T-cell (primary cell): Measurements from ENCODE around the gene FBXO42. TPM values are rescaled to one million over a fixed set of nuclear protein-coding genes. Genes with fewer than 3 reads are reported as not detected.
"Not testable (repeated sequence)": the region's sequence is repeated elsewhere in the genome, so short reads cannot be mapped to it uniquely, and the experiment has no call there.

Experiments used
- ATAC-seq, 4 experiments: fragments of 200-7000 bp in 3 of 4; fragments of 150-1000 bp in 1 of 4; cut with Tn5 transposase; replicated peaks in 1 of 4; 1 replicate in 3 of 4; 2 replicates in 1 of 4; pipeline ENCODE4 v1.10.0; 2021; ENCODE audit warnings: moderate library complexity in 3 of 4, mild to moderate bottlenecking in 2 of 4, moderate number of reproducible peaks in 1 of 4
- CTCF ChIA-PET, 2 donors: fragments of 300-600 bp; sonication (Branson Sonifier 250); formaldehyde crosslinking; loops; one replicate each; lab custom pipeline; 2022; ENCODE audit warnings: antibody characterized with exemption in 2 of 2; lab: Charles Lee
- POLR2A ChIA-PET, 2 donors: fragments of 300-600 bp; sonication (Branson Sonifier 250); formaldehyde crosslinking; loops; one replicate each; lab custom pipeline; 2022; ENCODE audit warnings: antibody characterized with exemption in 2 of 2; lab: Charles Lee
- DNase-seq, 35 experiments: peaks; one replicate each; pipeline versions ENCODE4 v3.0.0 to v3.0.0-alpha.2; 2013 to 2023
- H3K27ac ChIP-seq: one replicate; pipeline ENCODE4 v1.5.1; 2013; ENCODE audit warnings: low read length
- H3K27me3 ChIP-seq, 2 experiments: replicated peaks in 1 of 2; 1 replicate in 1 of 2; 2 replicates in 1 of 2; pipeline versions ENCODE4 v1.6.1 to v1.7.0; 2013; ENCODE audit warnings: low read length in 1 of 2, mixed read lengths in 1 of 2; ENCODE audit not compliant: control insufficient read depth in 2 of 2, insufficient read depth in 2 of 2; ENCODE audit errors: extremely low read depth in 1 of 2
- H3K36me3 ChIP-seq, 2 donors: 1 replicate in 1 of 2; 2 replicates in 1 of 2; pipeline versions ENCODE4 v1.6.1 to v1.7.0; 2013; ENCODE audit warnings: low read length in 1 of 2; ENCODE audit not compliant: control insufficient read depth in 2 of 2, insufficient read depth in 1 of 2; ENCODE audit errors: extremely low read depth in 1 of 2
- H3K4me1 ChIP-seq, 2 experiments: 1 replicate in 1 of 2; 2 replicates in 1 of 2; pipeline versions ENCODE4 v1.6.1 to v1.7.0; 2013; ENCODE audit warnings: low read length in 2 of 2, mixed read lengths in 1 of 2; ENCODE audit not compliant: insufficient read depth in 2 of 2, control insufficient read depth in 1 of 2; ENCODE audit errors: extremely low read depth in 1 of 2
- H3K4me3 ChIP-seq, 2 donors: 1 replicate in 1 of 2; 2 replicates in 1 of 2; pipeline versions ENCODE4 v1.5.1 to v1.7.0; 2013; ENCODE audit warnings: mild to moderate bottlenecking in 2 of 2, low read length in 1 of 2, moderate library complexity in 1 of 2; ENCODE audit not compliant: control insufficient read depth in 1 of 2; ENCODE audit errors: extremely low read depth in 1 of 2
- H3K9me3 ChIP-seq: 2 replicates; pipeline ENCODE4 v1.7.0; 2013
- H3K27ac Mint-ChIP-seq, 2 donors: one replicate each; pipeline ENCODE4 v1.8.0; 2020 to 2021; ENCODE audit warnings: mild to moderate bottlenecking in 2 of 2, mixed read lengths in 2 of 2
- H3K27me3 Mint-ChIP-seq, 2 donors: one replicate each; pipeline ENCODE4 v1.8.0; 2021 to 2022; ENCODE audit warnings: mixed read lengths in 2 of 2
- H3K36me3 Mint-ChIP-seq: one replicate; pipeline ENCODE4 v1.8.0; 2021; ENCODE audit warnings: mixed read lengths
- H3K4me1 Mint-ChIP-seq, 3 donors: one replicate each; pipeline ENCODE4 v1.8.0; 2020 to 2022; ENCODE audit warnings: mixed read lengths in 3 of 3, mild to moderate bottlenecking in 1 of 3
- H3K4me3 Mint-ChIP-seq, 3 donors: one replicate each; pipeline ENCODE4 v1.8.0; 2020 to 2022; ENCODE audit warnings: mild to moderate bottlenecking in 3 of 3, mixed read lengths in 3 of 3, moderate library complexity in 3 of 3
- H3K9me3 Mint-ChIP-seq, 3 donors: one replicate each; pipeline ENCODE4 v1.8.0; 2020 to 2022; ENCODE audit warnings: mixed read lengths in 3 of 3
- WGBS: methylation state at CpG from one replicate; pipeline ENCODE4 v1.1.5; 2013; ENCODE audit warnings: missing lambda C conversion rate; ENCODE audit not compliant: insufficient coverage; 5-methylcytosine and 5-hydroxymethylcytosine counted together
- total RNA-seq, 35 experiments: library from RNA in 6 of 35; stranded (reverse) in 6 of 35; fragments of 120-200 nt in 1 of 35; gene quantifications; one replicate each; pipeline versions ENCODE4 v1.2.1 to v1.2.4 and lab custom pipeline; 2013 to 2026

Gene FBXO42
- total RNA-seq, 5 donors from 2014 or later (not counting 1 experiment from before 2014, with no cell fraction given), result 20.6 to 23.4 (median 22.5) TPM

- DNase-seq, H3K36me3 ChIP-seq, H3K27me3 Mint-ChIP-seq, POLR2A ChIA-PET, H3K4me3 Mint-ChIP-seq, H3K27me3 ChIP-seq, H3K9me3 Mint-ChIP-seq, H3K36me3 Mint-ChIP-seq, H3K9me3 ChIP-seq, ATAC-seq, H3K27ac Mint-ChIP-seq, H3K27ac ChIP-seq, H3K4me1 ChIP-seq, H3K4me3 ChIP-seq: not testable (repeated sequence)
- peaks cover 22 to 31% (median 27%) of the 10 kb centered on the region in 3 donors for H3K4me1 Mint-ChIP-seq
- WGBS, result 100% methylated on average over 2 of the region's 6 CpGs
- CTCF ChIA-PET, result interaction anchor here in 1 of 2 donors (0.7 kb wide), 1 partner anchor 23 kb away, joined by 4 read pairs; no protein-coding TSS in a partner anchor
Observed at GRCh38 chr1:16343276-16343675, 9.0 kb downstream of the FBXO42 start.

- DNase-seq (no peak), ATAC-seq (no peak)
- no peak overlapping the region for H3K27ac ChIP-seq
- no peaks in the 10 kb centered on the region for H3K27me3 ChIP-seq
- no CpG with 5 or more reads among the region's 10 CpGs for WGBS
- no peak overlapping the region for H3K4me3 ChIP-seq
- ChIA-PET CTCF (interaction anchor here in 1 of 2 donors (0.7 kb wide), 1 partner anchor 179 kb away, joined by 9 read pairs; no protein-coding TSS in a partner anchor), POLR2A (no interaction called here)
- H3K4me3 Mint-ChIP-seq, result no peak overlapping the region
- H3K36me3 Mint-ChIP-seq, result peaks cover 4% of the 10 kb centered on the region
- H3K9me3 ChIP-seq, result no peaks in the 10 kb centered on the region
- no peaks in the 10 kb centered on the region for H3K27me3 Mint-ChIP-seq
- H3K36me3 ChIP-seq, result peaks cover 3% of the 10 kb centered on the region in 2 donors
- H3K4me1 Mint-ChIP-seq, result peaks cover 17 to 28% (median 23%) of the 10 kb centered on the region in 3 donors
- H3K4me1 ChIP-seq, result peaks cover 0 to 2% of the 10 kb centered on the region in 2 experiments
- no peaks in the 10 kb centered on the region for H3K9me3 Mint-ChIP-seq
- no peak overlapping the region for H3K27ac Mint-ChIP-seq
Observed at GRCh38 chr1:16342331-16343062, 9.8 kb downstream of the FBXO42 start.

DNA sequence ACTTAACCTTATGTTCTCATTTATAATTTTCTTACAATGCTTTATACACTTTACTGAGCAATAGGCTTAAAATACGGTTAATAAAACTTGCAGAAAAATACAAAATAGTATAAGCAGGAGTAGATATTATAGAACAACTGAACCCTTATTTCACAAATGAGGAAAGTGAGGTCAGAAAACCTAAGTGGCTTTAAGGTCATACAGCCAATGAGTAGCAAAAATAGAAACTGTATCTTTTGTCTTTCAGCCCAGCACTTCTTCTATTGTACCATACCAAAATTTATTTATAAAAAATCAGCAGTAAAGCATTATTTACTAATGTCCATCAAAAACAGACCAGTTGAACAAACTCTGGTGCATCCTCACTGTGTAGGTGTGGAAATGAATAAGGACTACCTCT is 11.6 kb downstream of the FBXO42 start:
- Mint-ChIP-seq H3K27me3 (no peaks in the 10 kb centered on the region), H3K4me1 (peaks cover 15 to 30% (median 22%) of the 10 kb centered on the region in 3 donors), H3K27ac (no peak overlapping the region), H3K9me3 (no peaks in the 10 kb centered on the region), H3K4me3 (no peak overlapping the region), H3K36me3 (peaks cover 4% of the 10 kb centered on the region)
- Histone ChIP-seq H3K9me3 (no peaks in the 10 kb centered on the region), H3K4me1 (peaks cover 0 to under 1% of the 10 kb centered on the region in 2 experiments), H3K27me3 (no peaks in the 10 kb centered on the region), H3K4me3 (no peak overlapping the region), H3K36me3 (peaks cover 3% of the 10 kb centered on the region in 2 donors), H3K27ac (no peak overlapping the region)
- DNase-seq, result no peak
- ATAC-seq, result no peak
- CTCF ChIA-PET, result no interaction called here
- POLR2A ChIA-PET, result no interaction called here
- WGBS, result no CpG with 5 or more reads among the region's 1 CpG

DNA sequence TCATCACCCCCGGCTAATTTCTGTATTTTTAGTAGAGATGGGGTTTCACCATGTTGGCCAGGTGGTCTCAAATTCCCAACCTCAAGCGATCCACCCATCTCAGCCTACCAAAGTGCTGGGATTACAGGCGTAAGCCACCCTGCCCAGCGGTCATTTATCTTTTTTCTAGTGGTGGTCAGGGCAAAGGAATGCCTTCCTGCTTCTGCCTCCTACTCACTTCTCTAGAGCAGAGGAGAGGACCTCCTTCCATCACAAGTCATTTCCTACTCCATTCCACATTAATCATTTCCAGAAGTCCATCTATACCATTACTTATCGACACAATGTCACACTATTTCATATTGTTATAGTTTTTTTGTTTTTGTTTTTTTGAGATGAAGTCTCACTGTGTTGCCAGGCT is 13.3 kb downstream of the FBXO42 start:
- no CpG with 5 or more reads among the region's 5 CpGs for WGBS
- H3K27me3 Mint-ChIP-seq, result no peaks in the 10 kb centered on the region
- ATAC-seq, result no peak
- POLR2A ChIA-PET, result no interaction called here
- Histone ChIP-seq H3K9me3 (no peaks in the 10 kb centered on the region), H3K27me3 (no peaks in the 10 kb centered on the region), H3K4me3 (no peak overlapping the region), H3K27ac (no peak overlapping the region), H3K4me1 (peaks cover 0 to 8% of the 10 kb centered on the region in 2 experiments), H3K36me3 (peaks cover 3% of the 10 kb centered on the region in 2 donors)
- H3K4me1 Mint-ChIP-seq, result peaks cover 25 to 38% (median 32%) of the 10 kb centered on the region in 3 donors
- H3K36me3 Mint-ChIP-seq, result peaks cover 4% of the 10 kb centered on the region
- no peaks in the 10 kb centered on the region for H3K9me3 Mint-ChIP-seq
- DNase-seq, result no peak
- H3K4me3 Mint-ChIP-seq, result no peak overlapping the region
- no peak overlapping the region for H3K27ac Mint-ChIP-seq
- CTCF ChIA-PET, result interaction anchor here in 1 of 2 donors (0.5 to 0.7 kb wide), 2 partner anchors 19 kb away, joined by 3 read pairs; no protein-coding TSS in a partner anchor

DNA sequence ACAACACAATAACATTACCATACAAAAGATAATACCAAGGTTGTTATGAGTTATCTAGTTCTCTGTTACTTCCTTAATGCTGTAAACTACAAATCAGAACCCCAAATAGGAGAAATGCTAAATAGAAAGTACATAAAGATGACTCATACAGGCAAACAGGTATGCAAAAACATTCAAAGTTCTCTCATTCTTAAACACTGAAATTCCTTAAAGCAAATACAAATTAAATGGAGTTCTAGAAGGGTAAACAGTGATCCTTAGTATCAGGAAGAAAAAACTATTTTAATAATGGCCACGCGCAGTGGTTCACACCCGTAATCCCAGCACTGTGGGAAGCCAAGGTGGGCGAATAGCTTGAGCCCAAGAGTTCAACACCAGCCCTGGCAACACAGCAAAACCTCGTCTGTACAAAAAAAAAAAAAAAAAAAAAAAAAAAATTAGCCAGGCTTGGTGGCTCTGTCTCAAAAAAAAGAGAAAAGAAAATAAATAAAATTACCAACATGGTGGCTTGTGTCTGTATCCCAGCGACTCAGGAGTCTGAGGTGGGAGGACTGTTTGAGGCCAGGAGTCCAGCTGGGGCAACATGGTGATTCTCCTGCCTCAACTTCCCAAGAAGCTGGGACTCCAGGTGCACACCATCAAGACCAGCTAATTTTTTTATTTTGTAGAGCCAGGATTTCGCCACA is 17.5 kb downstream of the FBXO42 start:
- no peak for DNase-seq
- no peaks in the 10 kb centered on the region for H3K9me3 Mint-ChIP-seq
- no peak overlapping the region for H3K4me3 Mint-ChIP-seq
- no peaks in the 10 kb centered on the region for H3K9me3 ChIP-seq
- no peaks in the 10 kb centered on the region for H3K27me3 Mint-ChIP-seq
- H3K4me1 ChIP-seq, result peaks cover 0 to 8% of the 10 kb centered on the region in 2 experiments
- POLR2A ChIA-PET, result interaction anchor here in 1 of 2 donors (0.5 kb wide), 1 partner anchor 619 kb away, joined by 3 read pairs; no protein-coding TSS in a partner anchor
- no peak overlapping the region for H3K27ac ChIP-seq
- H3K27me3 ChIP-seq, result no peaks in the 10 kb centered on the region
- H3K36me3 ChIP-seq, result no peaks in the 10 kb centered on the region
- CTCF ChIA-PET, result interaction anchor here in 1 of 2 donors (0.6 to 0.7 kb wide), 4 partner anchors 16 to 383 kb away, joined by 3 to 5 read pairs (median 3); no protein-coding TSS in a partner anchor
- no peak overlapping the region for H3K4me3 ChIP-seq
- H3K4me1 Mint-ChIP-seq, result peaks cover 40 to 43% (median 40%) of the 10 kb centered on the region in 3 donors
- H3K27ac Mint-ChIP-seq, result no peak overlapping the region
- no peak for ATAC-seq
- no peaks in the 10 kb centered on the region for H3K36me3 Mint-ChIP-seq
- 100% methylated on average over 1 of the region's 7 CpGs for WGBS

- Mint-ChIP-seq H3K27me3 (no peaks in the 10 kb centered on the region), H3K4me3 (no peak overlapping the region), H3K36me3 (peaks cover 5% of the 10 kb centered on the region), H3K27ac (no peak overlapping the region), H3K9me3 (no peaks in the 10 kb centered on the region), H3K4me1 (peaks cover 16 to 31% (median 22%) of the 10 kb centered on the region in 3 donors)
- H3K27me3 ChIP-seq, result no peaks in the 10 kb centered on the region
- no peaks in the 10 kb centered on the region for H3K4me1 ChIP-seq
- H3K4me3 ChIP-seq, result no peak overlapping the region
- WGBS, result 92% methylated on average over 2 of the region's 5 CpGs
- CTCF ChIA-PET, result interaction anchor here (0.5 to 0.7 kb wide), 3 partner anchors 29 to 589 kb away, joined by 3 to 8 read pairs (median 3); no protein-coding TSS in a partner anchor
- POLR2A ChIA-PET, result no interaction called here
- H3K36me3 ChIP-seq, result no peaks in the 10 kb centered on the region
- DNase-seq (no peak), ATAC-seq (no peak)
- no peak overlapping the region for H3K27ac ChIP-seq
- H3K9me3 ChIP-seq, result no peaks in the 10 kb centered on the region
Observed at GRCh38 chr1:16326833-16327404, 25.4 kb downstream of the FBXO42 start.
